IPS-18a (cell line): ENCODE measurements around the gene CD3G.

Source experiments
- H3K27ac ChIP-seq: one replicate; pipeline ENCODE4 v1.5.1; 2013; ENCODE audit warnings: low read length
- H3K27me3 ChIP-seq: one replicate; pipeline ENCODE4 v1.6.1; 2013; ENCODE audit warnings: mild to moderate bottlenecking, low read length; ENCODE audit not compliant: control insufficient read depth, insufficient read depth
- H3K36me3 ChIP-seq: one replicate; pipeline ENCODE4 v1.6.1; 2013; ENCODE audit warnings: low read depth, low read length; ENCODE audit not compliant: control insufficient read depth
- H3K4me1 ChIP-seq: one replicate; pipeline ENCODE4 v1.6.1; 2013; ENCODE audit warnings: low read depth, low read length; ENCODE audit not compliant: control insufficient read depth
- H3K4me3 ChIP-seq: one replicate; pipeline ENCODE4 v1.5.1; 2013; ENCODE audit warnings: low read length
- H3K9ac ChIP-seq: one replicate; pipeline ENCODE4 v1.6.1; 2013; ENCODE audit warnings: mild to moderate bottlenecking, low read length, moderate library complexity
- H3K9me3 ChIP-seq: one replicate; pipeline ENCODE4 v1.6.1; 2013; ENCODE audit warnings: low read depth, low read length; ENCODE audit not compliant: control insufficient read depth

The CD3G gene

GRCh38 chr11:118359295-118359958 lies 15.3 kb downstream of the CD3G start, which contains the start of gene UBE4A:
Gene UBE4A, plus strand, starts transcription at chr11:118359600. Its CDS starts 5,481 bp downstream, at chr11:118365081.
- peak within 1 kb of the TSS; percentile 98 for H3K4me3 ChIP-seq
- H3K4me1 ChIP-seq: peaks cover 4% of the 10 kb centered on the region
- no peaks in the 10 kb centered on the region for H3K9me3 ChIP-seq
- H3K27ac ChIP-seq: no peak within 1 kb of the TSS
- no peaks in the 10 kb centered on the region for H3K36me3 ChIP-seq
- H3K27me3 ChIP-seq: peaks cover 19% of the 10 kb centered on the region
- H3K9ac ChIP-seq: peak within 1 kb of the TSS; percentile 87

- Histone ChIP-seq H3K9ac (no peak overlapping the region), H3K4me3 (no peak overlapping the region), H3K27me3 (no peaks in the 10 kb centered on the region), H3K4me1 (peaks cover 2% of the 10 kb centered on the region), H3K36me3 (peaks cover 27% of the 10 kb centered on the region), H3K27ac (no peak overlapping the region), H3K9me3 (no peaks in the 10 kb centered on the region)
Measured at GRCh38 chr11:118364956-118365615, 20.9 kb downstream of the CD3G start.

- no peak overlapping the region for H3K4me3 ChIP-seq
- no peaks in the 10 kb centered on the region for H3K4me1 ChIP-seq
- H3K27ac ChIP-seq: no peak overlapping the region
- peaks cover 30% of the 10 kb centered on the region for H3K36me3 ChIP-seq
- no peaks in the 10 kb centered on the region for H3K27me3 ChIP-seq
- no peaks in the 10 kb centered on the region for H3K9me3 ChIP-seq
- H3K9ac ChIP-seq: no peak overlapping the region
Measured at GRCh38 chr11:118366287-118366686, 22.1 kb downstream of the CD3G start.

DNA sequence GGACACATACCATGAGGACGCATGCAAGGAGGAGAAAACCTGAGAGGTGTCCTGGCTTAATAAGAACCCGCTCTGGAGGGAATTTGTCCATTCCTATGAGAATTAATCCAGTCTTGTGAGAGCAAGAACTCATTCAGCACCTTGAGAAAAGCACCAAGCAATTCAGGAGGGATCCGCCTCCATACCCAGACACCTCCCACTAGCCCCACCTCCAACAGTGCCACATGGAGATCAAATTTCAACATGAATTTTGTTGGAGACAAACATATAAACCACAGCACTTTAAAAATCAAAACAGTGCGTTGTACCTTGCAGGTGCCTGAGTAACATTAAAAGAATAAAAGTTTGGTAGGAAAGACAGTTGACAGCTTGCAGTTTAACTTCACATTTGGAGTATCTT lies 26.6 kb downstream of the CD3G start:
- no peak overlapping the region for H3K4me3 ChIP-seq
- H3K9me3 ChIP-seq: no peaks in the 10 kb centered on the region
- peaks cover 40% of the 10 kb centered on the region for H3K36me3 ChIP-seq
- no peaks in the 10 kb centered on the region for H3K4me1 ChIP-seq
- H3K27ac ChIP-seq: no peak overlapping the region
- H3K9ac ChIP-seq: no peak overlapping the region
- H3K27me3 ChIP-seq: no peaks in the 10 kb centered on the region

- Histone ChIP-seq H3K4me1 (no peaks in the 10 kb centered on the region), H3K4me3 (no peak overlapping the region), H3K27me3 (no peaks in the 10 kb centered on the region), H3K27ac (no peak overlapping the region), H3K9me3 (no peaks in the 10 kb centered on the region), H3K36me3 (peaks cover 43% of the 10 kb centered on the region), H3K9ac (no peak overlapping the region)
Measured at GRCh38 chr11:118373263-118373662, 29.1 kb downstream of the CD3G start.

GRCh38 chr11:118373871-118374270 lies 29.7 kb downstream of the CD3G start:
- Histone ChIP-seq H3K4me3 (no peak overlapping the region), H3K27me3 (no peaks in the 10 kb centered on the region), H3K36me3 (peaks cover 43% of the 10 kb centered on the region)

GRCh38 chr11:118374729-118375128 lies 30.6 kb downstream of the CD3G start:
- H3K4me1 ChIP-seq: no peaks in the 10 kb centered on the region
- H3K9ac ChIP-seq: no peak overlapping the region
- peaks cover 43% of the 10 kb centered on the region for H3K36me3 ChIP-seq
- H3K9me3 ChIP-seq: no peaks in the 10 kb centered on the region
- H3K27me3 ChIP-seq: no peaks in the 10 kb centered on the region
- H3K27ac ChIP-seq: no peak overlapping the region
- H3K4me3 ChIP-seq: no peak overlapping the region

More at GRCh38 chr11:118373871-118374270, 29.7 kb downstream of the CD3G start:
- H3K9ac ChIP-seq: no peak overlapping the region
- H3K27ac ChIP-seq: no peak overlapping the region
- H3K9me3 ChIP-seq: no peaks in the 10 kb centered on the region
- H3K4me1 ChIP-seq: no peaks in the 10 kb centered on the region

DNA sequence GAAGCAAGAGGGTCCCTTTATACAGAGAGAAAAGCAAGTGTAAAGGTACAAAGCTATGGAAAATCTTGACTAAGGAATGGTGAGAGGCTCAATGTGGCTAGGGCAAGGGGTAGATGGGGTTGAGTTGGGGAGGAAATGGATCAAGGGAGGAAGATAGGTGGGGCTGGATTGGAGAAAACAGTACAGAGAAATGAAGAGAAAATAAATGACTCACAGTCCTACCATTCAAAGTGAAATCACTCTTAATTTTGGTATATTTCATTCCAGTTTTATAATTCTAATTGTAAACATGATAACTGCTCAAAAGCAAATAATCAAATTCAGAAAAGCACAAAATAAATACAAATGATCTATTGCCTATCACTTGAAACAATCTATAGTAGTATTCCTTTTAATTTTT lies 31.8 kb downstream of the CD3G start:
- Histone ChIP-seq H3K36me3 (peaks cover 47% of the 10 kb centered on the region), H3K27ac (no peak overlapping the region), H3K4me1 (no peaks in the 10 kb centered on the region), H3K9ac (no peak overlapping the region), H3K4me3 (no peak overlapping the region), H3K27me3 (no peaks in the 10 kb centered on the region), H3K9me3 (no peaks in the 10 kb centered on the region)

GRCh38 chr11:118379497-118379896 lies 35.4 kb downstream of the CD3G start:
- Histone ChIP-seq H3K27ac (no peak overlapping the region), H3K4me1 (no peaks in the 10 kb centered on the region), H3K27me3 (no peaks in the 10 kb centered on the region), H3K9me3 (no peaks in the 10 kb centered on the region), H3K4me3 (no peak overlapping the region), H3K9ac (no peak overlapping the region), H3K36me3 (peaks cover 64% of the 10 kb centered on the region)

- H3K36me3 ChIP-seq: peaks cover 75% of the 10 kb centered on the region
Measured at GRCh38 chr11:118380571-118380970, 36.4 kb downstream of the CD3G start.

GRCh38 chr11:118382954-118383353 lies 38.8 kb downstream of the CD3G start:
- H3K4me1 ChIP-seq: no peaks in the 10 kb centered on the region
- peaks cover 86% of the 10 kb centered on the region for H3K36me3 ChIP-seq
- H3K9ac ChIP-seq: no peak overlapping the region
- H3K4me3 ChIP-seq: no peak overlapping the region
- H3K9me3 ChIP-seq: no peaks in the 10 kb centered on the region
- no peaks in the 10 kb centered on the region for H3K27me3 ChIP-seq
- no peak overlapping the region for H3K27ac ChIP-seq

More at GRCh38 chr11:118380571-118380970, 36.4 kb downstream of the CD3G start:
- no peaks in the 10 kb centered on the region for H3K4me1 ChIP-seq
- no peak overlapping the region for H3K4me3 ChIP-seq
- H3K27me3 ChIP-seq: no peaks in the 10 kb centered on the region
- no peak overlapping the region for H3K9ac ChIP-seq
- H3K27ac ChIP-seq: no peak overlapping the region
- H3K9me3 ChIP-seq: no peaks in the 10 kb centered on the region

DNA sequence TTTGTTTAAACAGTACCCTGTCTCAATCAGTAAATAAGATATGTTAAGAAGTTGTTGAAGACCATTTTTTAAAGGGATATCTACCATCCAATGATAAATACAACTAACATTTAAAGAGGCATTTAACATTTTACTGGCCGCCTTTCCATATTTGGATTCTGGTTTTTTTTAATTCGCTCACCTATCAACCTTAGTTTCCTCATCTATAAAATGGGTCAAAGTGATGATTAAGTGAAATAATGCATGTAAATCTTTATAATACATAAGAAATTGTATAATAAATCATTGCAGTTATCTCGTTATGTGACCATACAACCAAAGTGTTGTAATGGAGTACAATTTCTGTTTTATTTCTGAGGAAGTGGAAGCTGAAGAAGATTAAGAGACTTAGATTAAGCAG lies 39.5 kb downstream of the CD3G start:
- H3K27ac ChIP-seq: no peak overlapping the region
- peaks cover 82% of the 10 kb centered on the region for H3K36me3 ChIP-seq
- no peaks in the 10 kb centered on the region for H3K27me3 ChIP-seq
- no peak overlapping the region for H3K4me3 ChIP-seq
- H3K9ac ChIP-seq: no peak overlapping the region
- H3K9me3 ChIP-seq: no peaks in the 10 kb centered on the region
- H3K4me1 ChIP-seq: no peaks in the 10 kb centered on the region
